Transverse colon (tissue), 4 donors: ENCODE data around the gene TRPM3. TPM values are rescaled to one million over a fixed set of nuclear protein-coding genes. Genes with fewer than 3 reads are reported as not detected.

Source experiments
- DNase-seq: peaks from one replicate; pipeline ENCODE4 v3.0.0-alpha.2; 2019
- H3K27ac ChIP-seq, 4 donors: fragments of 200-600 bp; sonication (generic); 2 replicates each; pipeline ENCODE4 v1.5.1; 2016 to 2018; ENCODE audit warnings: inconsistent platforms in 4 of 4
- H3K27me3 ChIP-seq: fragments of 200-600 bp; sonication (generic); 2 replicates; pipeline ENCODE4 v1.5.1; 2017; ENCODE audit warnings: inconsistent platforms
- H3K36me3 ChIP-seq, 4 donors: fragments of 200-600 bp; sonication (generic); 2 replicates each; pipeline ENCODE4 v1.5.1; 2017 to 2019; ENCODE audit warnings: inconsistent platforms in 4 of 4
- H3K4me1 ChIP-seq, 4 donors: fragments of 200-600 bp; sonication (generic); 2 replicates each; pipeline ENCODE4 v1.5.1; 2017 to 2020; ENCODE audit warnings: inconsistent platforms in 4 of 4
- H3K4me3 ChIP-seq, 4 donors: fragments of 200-600 bp; sonication (generic); 1 replicate in 1 of 4; 2 replicates in 3 of 4; pipeline versions ENCODE4 v1.5.1 to v1.6.1; 2017 to 2019; ENCODE audit warnings: inconsistent platforms in 4 of 4
- H3K9me3 ChIP-seq, 2 donors: fragments of 200-600 bp; sonication (generic); 2 replicates each; pipeline ENCODE4 v1.5.1; 2017 to 2019; ENCODE audit warnings: inconsistent platforms in 2 of 2
- CTCF ChIP-seq, 5 experiments: fragments of 200-600 bp in 3 of 5; fragments of 450-650 bp in 2 of 5; sonication (generic) in 3 of 5; IDR thresholded peaks; 1 replicate in 2 of 5; 2 replicates in 3 of 5; pipeline ENCODE4 v1.5.1; 2016 to 2017; ENCODE audit warnings: antibody characterized with exemption in 5 of 5, inconsistent platforms in 3 of 5, mild to moderate bottlenecking in 2 of 5, moderate library complexity in 1 of 5
- EP300 ChIP-seq: sonication (generic); formaldehyde crosslinking; IDR thresholded peaks from one replicate; pipeline ENCODE4 v1.6.1; 2017; ENCODE audit warnings: antibody characterized with exemption, low read depth
- POLR2A ChIP-seq: fragments of 450-650 bp; IDR thresholded peaks from one replicate; pipeline ENCODE4 v1.6.1; 2016; ENCODE audit warnings: antibody characterized with exemption, mild to moderate bottlenecking, moderate library complexity
- POLR2AphosphoS5 ChIP-seq, 3 donors: sonication (generic); formaldehyde crosslinking; IDR thresholded peaks; one replicate each; pipeline ENCODE4 v1.6.1; 2016; ENCODE audit warnings: antibody characterized with exemption in 3 of 3
- WGBS, 2 donors: methylation state at CpG; one replicate each; pipeline ENCODE4 v1.1.5; 2018; ENCODE audit warnings: low coverage in 1 of 2; 5-methylcytosine and 5-hydroxymethylcytosine counted together
- in situ Hi-C, 4 donors: fragments of 200-750 bp; cut with MboI; loops; one replicate each; pipeline versions ENCODE4 v1.15.0 to v1.15.1; 2017; ENCODE audit warnings: low sequenced_read_pairs in 3 of 4, low pct_ligation_motif_present in 1 of 4, low pct_unique_long_range_greater_than_20kb in 1 of 4
- intact Hi-C: fragments of 100-400 bp; cut with DNase I; formaldehyde crosslinking; loops from one replicate; pipeline ENCODE4 v1.15.1; 2023; ENCODE audit warnings: low total_unique reads
- total RNA-seq, 4 donors: library from RNA; depleted of rRNA; stranded (reverse); fragments of >200 nt; gene quantifications; one replicate each; pipeline ENCODE4 v1.1.0, GENCODE V29; 2016

Gene TRPM3
- total RNA-seq, 4 donors from 2014 or later = 0.16 to 1.2 (median 0.32) TPM

GRCh38 chr9:70533492-70533891 is 587.9 kb downstream of the TRPM3 start:
- H3K9me3 ChIP-seq = no peaks in the 10 kb centered on the region
- WGBS, 2 donors = 48 to 54% methylated on average over 5 of the region's 5 CpGs
- H3K4me1 ChIP-seq = no peaks in the 10 kb centered on the region
- no peak for TF ChIP-seq CTCF (IDR thresholded peaks at IDR 0.05)
- TF ChIP-seq EP300 = no peak
- no peak for TF ChIP-seq POLR2AphosphoS5 (IDR thresholded peaks at IDR 0.05)
- TF ChIP-seq POLR2A = no peak
- in situ Hi-C loops = no loop called here
- DNase-seq = no peak
- H3K27ac ChIP-seq = no peak overlapping the region
- intact Hi-C loops = no loop called here
- H3K36me3 ChIP-seq = no peaks in the 10 kb centered on the region
- H3K27me3 ChIP-seq = no peaks in the 10 kb centered on the region
- no peak overlapping the region for H3K4me3 ChIP-seq

- intact Hi-C loops (no loop called here), in situ Hi-C loops (no loop called here)
- Histone ChIP-seq H3K36me3 (no peaks in the 10 kb centered on the region), H3K9me3 (no peaks in the 10 kb centered on the region), H3K4me3 (no peak overlapping the region), H3K4me1 (no peaks in the 10 kb centered on the region), H3K27ac (no peak overlapping the region), H3K27me3 (no peaks in the 10 kb centered on the region)
- WGBS, 2 donors = 66 to 72% methylated on average over 6 of the region's 6 CpGs
- no peak for DNase-seq
- TF ChIP-seq POLR2A (no peak), POLR2AphosphoS5 (IDR thresholded peaks at IDR 0.05) (no peak), CTCF (IDR thresholded peaks at IDR 0.05) (no peak), EP300 (no peak)
Measured at GRCh38 chr9:70532716-70533115, 588.7 kb downstream of the TRPM3 start.

- intact Hi-C loops (no loop called here), in situ Hi-C loops (no loop called here)
- no peaks in the 10 kb centered on the region for H3K4me1 ChIP-seq
- TF ChIP-seq POLR2A = no peak
- TF ChIP-seq EP300 = no peak
- no peak for TF ChIP-seq POLR2AphosphoS5 (IDR thresholded peaks at IDR 0.05)
- TF ChIP-seq CTCF (IDR thresholded peaks at IDR 0.05) = no peak
- no peak for DNase-seq
- no peaks in the 10 kb centered on the region for H3K9me3 ChIP-seq
- WGBS, 2 donors = 88 to 95% methylated on average over 1 of the region's 1 CpG
- H3K4me3 ChIP-seq = no peak overlapping the region
- no peak overlapping the region for H3K27ac ChIP-seq
- no peaks in the 10 kb centered on the region for H3K36me3 ChIP-seq
- no peaks in the 10 kb centered on the region for H3K27me3 ChIP-seq
Measured at GRCh38 chr9:70531311-70531710, 590.1 kb downstream of the TRPM3 start.

GRCh38 chr9:70530716-70531115 is 590.7 kb downstream of the TRPM3 start:
- DNase-seq = no peak
- intact Hi-C loops = no loop called here
- no peaks in the 10 kb centered on the region for H3K36me3 ChIP-seq
- TF ChIP-seq CTCF (IDR thresholded peaks at IDR 0.05) = no peak
- TF ChIP-seq EP300 = no peak
- no peaks in the 10 kb centered on the region for H3K9me3 ChIP-seq
- H3K4me1 ChIP-seq = no peaks in the 10 kb centered on the region
- 90 to 100% methylated on average over 4 to 5 of the region's 5 CpGs for WGBS, 2 donors
- H3K27me3 ChIP-seq = no peaks in the 10 kb centered on the region
- no peak overlapping the region for H3K4me3 ChIP-seq
- in situ Hi-C loops = no loop called here
- no peak overlapping the region for H3K27ac ChIP-seq
